ENCODE measurements around the gene NBEAL2. TPM values are rescaled to one million over a fixed set of nuclear protein-coding genes. Genes with fewer than 3 reads are reported as not detected.

The NBEAL2 gene
- total and polyA plus RNA-seq, 10 of the 15 experiments (the other 5 are each of a cell fraction or from before 2014, with no cell fraction given): 0.07 to 127 (median 29.4) TPM

DNA sequence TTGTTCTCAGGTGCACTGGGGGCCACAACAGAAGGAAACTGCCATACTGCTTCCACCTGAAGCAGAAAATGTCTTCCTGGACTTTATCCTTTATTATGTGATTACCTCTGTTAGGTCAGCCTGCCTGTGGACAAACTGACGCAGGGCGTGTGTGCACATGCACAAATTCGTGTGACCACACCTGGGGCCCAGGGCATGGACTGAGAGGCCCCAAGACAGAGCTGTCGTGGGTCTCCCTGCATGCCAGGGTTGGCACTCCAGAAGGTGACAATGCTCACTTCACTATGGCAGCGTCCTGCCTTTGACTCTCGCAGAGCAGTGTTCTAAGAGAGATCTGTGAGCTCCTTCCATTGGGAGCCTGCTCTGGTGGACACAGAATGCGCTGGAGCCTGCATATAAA lies 37.4 kb upstream of the NBEAL2 start:
- TF ChIP-seq SMC3 (IDR thresholded peaks at IDR 0.05; ENCODE audit: borderline replicate concordance, low read length): no peak
- no peak for TF ChIP-seq ZNF217 (IDR thresholded peaks at IDR 0.05)
- TF ChIP-seq RB1 (IDR thresholded peaks at IDR 0.05; ENCODE audit: borderline replicate concordance): no peak
- TF ChIP-seq RCOR1 (conservative IDR thresholded peaks at IDR 0.05; ENCODE audit: low read depth, low read length): no peak
- TF ChIP-seq IRF4 (IDR thresholded peaks at IDR 0.05; ENCODE audit: low read depth, low read length): no peak
- no peak for TF ChIP-seq EP300 (IDR thresholded peaks at IDR 0.05; ENCODE audit: borderline replicate concordance in 1 of 2, control insufficient read depth in 1 of 2, low read depth in 2 of 2, low read length in 2 of 2)
- no peak for TF ChIP-seq ESRRA (IDR thresholded peaks at IDR 0.05; ENCODE audit: low read length)
- TF ChIP-seq, protein P1, sequence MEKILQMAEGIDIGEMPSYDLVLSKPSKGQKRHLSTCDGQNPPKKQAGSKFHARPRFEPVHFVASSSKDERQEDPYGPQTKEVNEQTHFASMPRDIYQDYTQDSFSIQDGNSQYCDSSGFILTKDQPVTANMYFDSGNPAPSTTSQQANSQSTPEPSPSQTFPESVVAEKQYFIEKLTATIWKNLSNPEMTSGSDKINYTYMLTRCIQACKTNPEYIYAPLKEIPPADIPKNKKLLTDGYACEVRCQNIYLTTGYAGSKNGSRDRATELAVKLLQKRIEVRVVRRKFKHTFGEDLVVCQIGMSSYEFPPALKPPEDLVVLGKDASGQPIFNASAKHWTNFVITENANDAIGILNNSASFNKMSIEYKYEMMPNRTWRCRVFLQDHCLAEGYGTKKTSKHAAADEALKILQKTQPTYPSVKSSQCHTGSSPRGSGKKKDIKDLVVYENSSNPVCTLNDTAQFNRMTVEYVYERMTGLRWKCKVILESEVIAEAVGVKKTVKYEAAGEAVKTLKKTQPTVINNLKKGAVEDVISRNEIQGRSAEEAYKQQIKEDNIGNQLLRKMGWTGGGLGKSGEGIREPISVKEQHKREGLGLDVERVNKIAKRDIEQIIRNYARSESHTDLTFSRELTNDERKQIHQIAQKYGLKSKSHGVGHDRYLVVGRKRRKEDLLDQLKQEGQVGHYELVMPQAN (conservative IDR thresholded peaks at IDR 0.05): no peak
- TF ChIP-seq DPF2 (IDR thresholded peaks at IDR 0.05): no peak
- TF ChIP-seq WRNIP1 (IDR thresholded peaks at IDR 0.05; ENCODE audit: borderline replicate concordance, low read depth, low read length): no peak
- TF ChIP-seq ZNF207 (IDR thresholded peaks at IDR 0.05; ENCODE audit: borderline replicate concordance): no peak
- RAD21 ChIA-PET (ENCODE audit: unreplicated experiment): interaction anchor here (1.5 to 1.9 kb wide), 2 partner anchors 9 to 14 kb away, joined by 4 to 9 read pairs; no protein-coding TSS in a partner anchor
- Histone ChIP-seq H2AFZ (ENCODE audit: control insufficient read depth, low read depth, low read length) (no peak overlapping the region), H3K4me2 (ENCODE audit: control insufficient read depth, insufficient read depth) (no peak overlapping the region), H3K79me2 (ENCODE audit: control insufficient read depth, insufficient read depth, low read length) (peaks cover 86% of the 10 kb centered on the region), H3K9ac (ENCODE audit: control insufficient read depth, insufficient read depth, low read length) (no peak overlapping the region), H3K27ac (ENCODE audit: control insufficient read depth, insufficient read depth) (no peak overlapping the region), H3K36me3 (ENCODE audit: control insufficient read depth in 2 of 2, insufficient read depth in 2 of 2, low read length in 1 of 2) (peaks cover 33 to 51% of the 10 kb centered on the region in 2 experiments), H4K20me1 (ENCODE audit: control insufficient read depth, insufficient read depth) (0 out of 2 replicates have a peak, but pooled peaks cover 3% of the 10 kb centered on the region), H3K9me3 (replicated peaks; ENCODE audit: control insufficient read depth, insufficient read depth, low read length) (no peaks in the 10 kb centered on the region; the same call in 2 of the 3 replicates), H3K4me3 (no peak overlapping the region), H3K4me1 (ENCODE audit: control insufficient read depth, insufficient read depth, low read length) (peaks cover 19% of the 10 kb centered on the region), H3K27me3 (replicated peaks in 1 of 2; ENCODE audit: control insufficient read depth in 2 of 2, insufficient read depth in 2 of 2, low read length in 1 of 2) (no peaks in the 10 kb centered on the region)
- ATAC-seq: no peak
- SMC1A ChIA-PET (ENCODE audit: uncharacterized antibody, unreplicated experiment): interaction anchor here (1.2 to 6.8 kb wide), 6 partner anchors 11 to 40 kb away, joined by 3 to 53 read pairs (median 4); no protein-coding TSS in a partner anchor
- intact Hi-C loops (cut with micrococcal nuclease; ENCODE audit: unreplicated experiment): no loop called here
- BruUV-seq (replicated peaks): no TSS peak
- DNase-seq (ENCODE audit: low read depth, low spot score): no peak
- POLR2A ChIA-PET: interaction anchor here (1.6 to 5.2 kb wide), 2 partner anchors 10 to 11 kb away, joined by 5 to 44 read pairs; no protein-coding TSS in a partner anchor
- CTCF ChIA-PET: interaction anchor here (0.8 to 2.2 kb wide), 2 partner anchors 9 to 12 kb away, joined by 3 to 7 read pairs; no protein-coding TSS in a partner anchor
- in situ Hi-C loops (cut with MboI): no loop called here
- FAIRE-seq: no peak
- WGBS (ENCODE audit: insufficient coverage, insufficient replicate concordance, low lambda C conversion rate, missing lambda C conversion rate): 90% methylated on average over 7 of the region's 7 CpGs

All from GM12878 (cell line).